ENCODE data around the gene WDCP.

Gene WDCP

DNA sequence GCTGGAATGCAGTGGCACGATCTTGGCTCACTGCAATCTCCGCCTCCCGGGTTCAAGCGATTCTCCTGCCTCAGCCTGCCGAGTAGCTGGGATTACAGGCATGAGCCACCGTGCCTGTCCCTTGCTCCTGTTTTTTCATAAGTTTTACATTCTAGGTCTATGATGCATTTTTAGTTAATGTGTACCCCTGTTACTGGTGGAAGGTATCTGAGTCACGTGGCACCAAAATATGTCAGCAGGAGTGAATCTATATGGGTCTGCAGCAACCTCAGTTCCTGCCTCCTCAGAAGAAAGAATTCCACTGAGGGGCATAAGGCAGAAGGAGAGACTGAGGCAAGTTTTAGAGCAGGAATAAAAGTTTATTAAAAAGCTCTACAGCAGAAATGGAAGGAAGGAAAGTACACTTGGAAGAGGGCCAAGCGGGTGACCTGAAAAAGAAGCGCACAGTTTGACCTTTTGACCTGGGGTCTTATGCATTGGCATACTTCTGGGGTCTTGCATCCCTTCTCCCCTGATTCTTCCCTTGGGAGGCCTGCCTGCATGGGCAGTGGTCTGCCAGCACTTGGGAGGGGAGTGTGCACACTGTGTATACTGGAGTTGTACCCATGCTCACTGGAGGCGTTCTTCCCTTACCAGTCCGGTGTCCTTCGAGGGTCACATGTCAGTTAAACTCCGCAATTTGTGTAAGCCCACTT, 38.4 kb downstream of the WDCP start:
- intact Hi-C loops (cut with DNase I; ENCODE audit: low total_unique reads) = no loop called here
- peaks cover 0 to 12% (median 10%) of the 10 kb centered on the region in 4 donors for H3K4me1 ChIP-seq
- peaks cover 0 to 26% of the 10 kb centered on the region in 2 donors for H3K27me3 ChIP-seq
- no peak overlapping the region for H3K4me3 ChIP-seq
- TF ChIP-seq, protein P1, sequence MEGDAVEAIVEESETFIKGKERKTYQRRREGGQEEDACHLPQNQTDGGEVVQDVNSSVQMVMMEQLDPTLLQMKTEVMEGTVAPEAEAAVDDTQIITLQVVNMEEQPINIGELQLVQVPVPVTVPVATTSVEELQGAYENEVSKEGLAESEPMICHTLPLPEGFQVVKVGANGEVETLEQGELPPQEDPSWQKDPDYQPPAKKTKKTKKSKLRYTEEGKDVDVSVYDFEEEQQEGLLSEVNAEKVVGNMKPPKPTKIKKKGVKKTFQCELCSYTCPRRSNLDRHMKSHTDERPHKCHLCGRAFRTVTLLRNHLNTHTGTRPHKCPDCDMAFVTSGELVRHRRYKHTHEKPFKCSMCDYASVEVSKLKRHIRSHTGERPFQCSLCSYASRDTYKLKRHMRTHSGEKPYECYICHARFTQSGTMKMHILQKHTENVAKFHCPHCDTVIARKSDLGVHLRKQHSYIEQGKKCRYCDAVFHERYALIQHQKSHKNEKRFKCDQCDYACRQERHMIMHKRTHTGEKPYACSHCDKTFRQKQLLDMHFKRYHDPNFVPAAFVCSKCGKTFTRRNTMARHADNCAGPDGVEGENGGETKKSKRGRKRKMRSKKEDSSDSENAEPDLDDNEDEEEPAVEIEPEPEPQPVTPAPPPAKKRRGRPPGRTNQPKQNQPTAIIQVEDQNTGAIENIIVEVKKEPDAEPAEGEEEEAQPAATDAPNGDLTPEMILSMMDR (IDR thresholded peaks at IDR 0.05) = no peak
- H3K36me3 ChIP-seq = no peaks in the 10 kb centered on the region
- no peak overlapping the region for H3K27ac ChIP-seq
- no peak for DNase-seq
- H3K9me3 ChIP-seq = no peaks in the 10 kb centered on the region

- peaks cover 0 to 12% (median 10%) of the 10 kb centered on the region in 4 donors for H3K4me1 ChIP-seq
- H3K36me3 ChIP-seq = peaks cover 0 to 6% (median 0%) of the 10 kb centered on the region in 3 donors
- intact Hi-C loops (cut with DNase I; ENCODE audit: low total_unique reads) = no loop called here
- H3K4me3 ChIP-seq = no peak overlapping the region
- no peak for DNase-seq
- peaks cover 0 to 26% of the 10 kb centered on the region in 2 donors for H3K27me3 ChIP-seq
- no peak overlapping the region for H3K27ac ChIP-seq
- TF ChIP-seq, protein P1 (IDR thresholded peaks at IDR 0.05) = no peak
- H3K9me3 ChIP-seq = no peaks in the 10 kb centered on the region
These were observed 39.5 kb downstream of the WDCP start for GRCh38 chr2:24007693-24008092.

DNA sequence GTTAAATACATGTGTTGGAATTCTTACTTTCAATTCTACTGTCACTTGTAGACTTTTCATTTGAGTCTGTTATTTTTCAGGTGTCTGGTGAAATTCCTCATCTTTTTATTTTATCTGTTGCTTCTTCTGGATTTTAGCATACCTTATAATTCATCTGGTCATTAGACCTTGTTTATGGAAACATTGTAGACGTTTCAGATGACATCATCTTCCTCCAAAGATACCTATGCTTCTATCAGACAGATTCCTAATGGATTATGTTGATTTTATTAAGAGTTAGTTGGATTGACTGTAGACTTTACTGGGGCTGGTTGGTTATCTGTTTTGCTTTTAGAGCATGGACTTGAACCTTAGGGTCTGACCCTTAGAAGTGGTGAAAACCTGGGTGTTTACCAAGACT, 52.6 kb downstream of the WDCP start:
- Histone ChIP-seq H3K27me3 (no peaks in the 10 kb centered on the region), H3K36me3 (peaks cover 3 to 16% (median 15%) of the 10 kb centered on the region in 3 donors), H3K4me3 (no peak overlapping the region), H3K27ac (no peak overlapping the region), H3K4me1 (no peaks in the 10 kb centered on the region), H3K9me3 (no peaks in the 10 kb centered on the region)
- TF ChIP-seq, protein P1 (IDR thresholded peaks at IDR 0.05) = no peak
- DNase-seq = no peak
- intact Hi-C loops (cut with DNase I; ENCODE audit: low total_unique reads) = no loop called here

DNA sequence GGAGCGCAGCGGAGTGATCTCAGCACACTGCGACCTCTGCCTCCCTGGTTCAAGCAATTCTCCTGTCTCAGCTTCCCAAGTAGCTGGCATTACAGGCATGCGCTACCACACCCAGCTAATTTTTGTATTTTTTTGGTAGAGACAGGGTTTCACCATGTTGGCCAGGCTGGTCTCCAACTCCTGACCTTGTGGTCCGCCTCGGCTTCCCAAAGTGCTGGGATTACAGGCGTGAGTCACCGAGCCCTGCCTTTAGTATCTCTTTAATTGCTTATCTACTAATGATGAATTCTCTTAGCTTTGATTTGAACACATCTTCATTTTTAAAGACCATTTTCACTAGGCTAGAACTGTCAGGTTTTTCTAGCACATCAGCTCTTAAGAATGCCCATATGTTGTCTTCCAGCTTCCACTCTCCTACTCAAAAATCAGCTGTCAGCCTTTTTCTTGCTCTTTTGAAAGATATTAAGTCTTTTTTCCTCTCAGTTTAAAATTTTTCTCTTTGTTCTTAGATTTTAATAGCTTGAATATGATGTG, 53.4 kb downstream of the WDCP start:
- TF ChIP-seq, protein P1 (IDR thresholded peaks at IDR 0.05) = no peak
- H3K27ac ChIP-seq = no peak overlapping the region
- peaks cover 0 to 15% (median 8%) of the 10 kb centered on the region in 3 donors for H3K36me3 ChIP-seq
- no peaks in the 10 kb centered on the region for H3K27me3 ChIP-seq
- no peaks in the 10 kb centered on the region for H3K4me1 ChIP-seq
- no peaks in the 10 kb centered on the region for H3K9me3 ChIP-seq
- intact Hi-C loops (cut with DNase I; ENCODE audit: low total_unique reads) = no loop called here
- no peak overlapping the region for H3K4me3 ChIP-seq
- DNase-seq = no peak

- intact Hi-C loops (cut with DNase I; ENCODE audit: low total_unique reads) = no loop called here
- no peak overlapping the region for H3K4me3 ChIP-seq
- no peak overlapping the region for H3K27ac ChIP-seq
These were observed 54.3 kb downstream of the WDCP start for GRCh38 chr2:23992931-23993330.

More at GRCh38 chr2:23992931-23993330, 54.3 kb downstream of the WDCP start:
- Histone ChIP-seq H3K4me1 (no peaks in the 10 kb centered on the region), H3K9me3 (no peaks in the 10 kb centered on the region), H3K27me3 (no peaks in the 10 kb centered on the region), H3K36me3 (peaks cover 0 to 12% (median 9%) of the 10 kb centered on the region in 3 donors)
- DNase-seq = no peak
- TF ChIP-seq, protein P1 (IDR thresholded peaks at IDR 0.05) = no peak

All from tibial artery (tissue), 4 donors.